Neural crest cell (in vitro differentiated cells): ENCODE measurements around the gene MAGI2. TPM values are rescaled to one million over a fixed set of nuclear protein-coding genes. Genes with fewer than 3 reads are reported as not detected.

ENCODE experiments used
- DNase-seq: peaks from one replicate; pipeline ENCODE4 v3.0.0; 2021; ENCODE audit warnings: low read depth, mixed read lengths, low spot score
- H3K27ac Mint-ChIP-seq: one replicate; pipeline ENCODE4 v1.8.0; 2021; ENCODE audit warnings: mild to moderate bottlenecking, mixed read lengths; ENCODE audit not compliant: unreplicated experiment
- H3K27me3 Mint-ChIP-seq: 2 replicates; pipeline ENCODE4 v1.8.0; 2021; ENCODE audit warnings: low read depth, mild to moderate bottlenecking, mixed read lengths
- H3K36me3 Mint-ChIP-seq: 2 replicates; pipeline ENCODE4 v1.8.0; 2021; ENCODE audit warnings: low read depth, mild to moderate bottlenecking, mixed read lengths
- H3K4me1 Mint-ChIP-seq: 2 replicates; pipeline ENCODE4 v1.8.0; 2021; ENCODE audit warnings: mixed read lengths
- H3K4me3 Mint-ChIP-seq: one replicate; pipeline ENCODE4 v1.8.0; 2021; ENCODE audit warnings: mild to moderate bottlenecking, mixed read lengths
- H3K9me3 Mint-ChIP-seq: 2 replicates; pipeline ENCODE4 v1.8.0; 2021; ENCODE audit warnings: mixed read lengths
- total RNA-seq: library from RNA; stranded (reverse); gene quantifications from 2 replicates; pipeline ENCODE4 v1.2.1, GENCODE V29; 2021
- TF ChIP-seq, protein P1 (sequence below): fragments of 200-600 bp; sonication (generic); conservative IDR thresholded peaks from 2 replicates; pipeline ENCODE4 v1.5.0; 2021; ENCODE audit warnings: antibody characterized with exemption, mild to moderate bottlenecking

Gene MAGI2
- total RNA-seq, 1 donor from 2014 or later = 10.0 TPM

DNA sequence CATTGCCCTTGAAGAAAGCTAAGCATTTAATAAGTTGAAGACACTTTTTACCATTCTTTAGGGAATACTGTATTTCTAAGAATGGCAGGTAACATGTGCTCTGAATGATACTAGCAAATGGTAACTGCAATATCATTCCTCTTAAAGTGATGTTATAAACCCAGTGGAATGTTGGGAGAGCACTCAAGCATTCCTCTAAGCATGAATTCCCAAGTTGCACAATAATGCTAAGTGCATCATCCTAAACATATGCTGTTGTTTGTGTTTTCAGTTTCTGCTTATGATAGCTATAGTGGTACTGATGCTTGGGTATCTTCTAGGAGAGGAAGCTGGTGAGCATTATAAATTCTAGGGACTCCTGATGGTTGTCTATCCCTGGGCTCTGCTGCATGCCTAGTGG, 980.9 kb downstream of the MAGI2 start:
- no peak for DNase-seq
- Mint-ChIP-seq H3K4me1 (no peaks in the 10 kb centered on the region), H3K27me3 (no peaks in the 10 kb centered on the region), H3K27ac (no peak overlapping the region), H3K36me3 (no peaks in the 10 kb centered on the region), H3K4me3 (no peak overlapping the region), H3K9me3 (no peaks in the 10 kb centered on the region)
- TF ChIP-seq, protein P1, sequence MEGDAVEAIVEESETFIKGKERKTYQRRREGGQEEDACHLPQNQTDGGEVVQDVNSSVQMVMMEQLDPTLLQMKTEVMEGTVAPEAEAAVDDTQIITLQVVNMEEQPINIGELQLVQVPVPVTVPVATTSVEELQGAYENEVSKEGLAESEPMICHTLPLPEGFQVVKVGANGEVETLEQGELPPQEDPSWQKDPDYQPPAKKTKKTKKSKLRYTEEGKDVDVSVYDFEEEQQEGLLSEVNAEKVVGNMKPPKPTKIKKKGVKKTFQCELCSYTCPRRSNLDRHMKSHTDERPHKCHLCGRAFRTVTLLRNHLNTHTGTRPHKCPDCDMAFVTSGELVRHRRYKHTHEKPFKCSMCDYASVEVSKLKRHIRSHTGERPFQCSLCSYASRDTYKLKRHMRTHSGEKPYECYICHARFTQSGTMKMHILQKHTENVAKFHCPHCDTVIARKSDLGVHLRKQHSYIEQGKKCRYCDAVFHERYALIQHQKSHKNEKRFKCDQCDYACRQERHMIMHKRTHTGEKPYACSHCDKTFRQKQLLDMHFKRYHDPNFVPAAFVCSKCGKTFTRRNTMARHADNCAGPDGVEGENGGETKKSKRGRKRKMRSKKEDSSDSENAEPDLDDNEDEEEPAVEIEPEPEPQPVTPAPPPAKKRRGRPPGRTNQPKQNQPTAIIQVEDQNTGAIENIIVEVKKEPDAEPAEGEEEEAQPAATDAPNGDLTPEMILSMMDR = no peak

DNA sequence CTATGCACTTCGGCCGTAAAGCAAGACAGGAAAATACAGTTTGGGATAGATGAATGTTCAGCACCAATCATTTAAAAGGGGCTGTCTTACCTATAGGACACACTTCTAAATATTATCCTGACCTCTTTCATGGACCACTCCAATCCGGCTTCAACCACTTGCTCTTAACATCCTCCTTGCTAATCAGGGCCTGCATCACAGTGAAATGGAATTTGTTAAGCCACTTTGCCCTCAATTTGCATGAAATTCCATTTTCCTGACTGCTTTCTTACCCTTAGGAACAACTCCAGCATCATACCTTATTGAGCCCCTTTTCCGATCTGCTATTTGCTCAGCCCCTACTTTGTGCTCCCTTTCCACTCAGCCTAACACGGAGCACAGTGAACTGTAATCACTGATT, 987.6 kb downstream of the MAGI2 start:
- no peaks in the 10 kb centered on the region for H3K4me1 Mint-ChIP-seq
- H3K36me3 Mint-ChIP-seq = no peaks in the 10 kb centered on the region
- H3K27me3 Mint-ChIP-seq = no peaks in the 10 kb centered on the region
- TF ChIP-seq, protein P1 = no peak
- no peak overlapping the region for H3K27ac Mint-ChIP-seq
- H3K9me3 Mint-ChIP-seq = no peaks in the 10 kb centered on the region
- DNase-seq = no peak
- no peak overlapping the region for H3K4me3 Mint-ChIP-seq

DNA sequence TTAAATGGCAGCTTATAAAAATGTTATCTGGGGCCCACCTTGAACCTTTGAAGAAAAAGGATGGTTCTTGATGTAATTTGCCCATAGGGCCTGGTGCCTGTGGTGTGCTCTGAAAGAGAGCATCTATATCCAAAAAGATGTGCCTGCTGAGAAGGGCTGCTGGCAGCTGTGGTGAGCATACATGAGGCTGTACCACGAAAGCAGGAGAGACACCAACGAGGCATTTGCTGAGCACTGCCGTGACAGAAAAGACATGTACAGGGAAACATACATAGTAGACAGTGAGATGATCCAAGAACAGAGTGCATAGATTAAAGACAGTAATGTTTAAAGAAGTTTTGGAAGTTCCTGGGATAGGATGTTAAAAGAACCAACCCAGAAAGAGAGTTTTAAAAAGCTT, 990.4 kb downstream of the MAGI2 start:
- Mint-ChIP-seq H3K4me1 (no peaks in the 10 kb centered on the region), H3K36me3 (no peaks in the 10 kb centered on the region), H3K9me3 (no peaks in the 10 kb centered on the region), H3K27me3 (no peaks in the 10 kb centered on the region), H3K27ac (no peak overlapping the region), H3K4me3 (no peak overlapping the region)
- TF ChIP-seq, protein P1 = no peak
- DNase-seq = no peak

DNA sequence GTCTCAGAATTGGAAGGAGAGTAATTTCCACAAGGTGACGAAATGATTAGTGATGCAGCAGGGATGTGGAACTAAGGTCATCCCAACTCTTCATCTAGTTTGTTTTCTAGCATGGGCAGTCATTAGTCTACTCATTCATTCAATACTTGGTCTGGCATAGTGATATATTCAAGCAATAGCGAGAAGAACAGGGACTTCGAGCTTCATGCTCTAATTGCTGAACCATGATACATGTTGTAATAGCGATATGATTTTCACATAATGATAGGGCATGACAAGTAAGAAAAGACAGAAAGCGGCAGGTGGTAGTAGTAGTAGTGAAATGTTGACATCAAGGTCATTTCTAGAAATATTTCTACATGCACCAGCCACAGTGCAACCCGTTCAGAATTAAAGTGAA, 1002.8 kb downstream of the MAGI2 start:
- no peaks in the 10 kb centered on the region for H3K27me3 Mint-ChIP-seq
- H3K4me1 Mint-ChIP-seq = no peaks in the 10 kb centered on the region
- no peak overlapping the region for H3K27ac Mint-ChIP-seq
- DNase-seq = no peak
- no peaks in the 10 kb centered on the region for H3K36me3 Mint-ChIP-seq
- no peaks in the 10 kb centered on the region for H3K9me3 Mint-ChIP-seq
- TF ChIP-seq, protein P1 = no peak
- H3K4me3 Mint-ChIP-seq = no peak overlapping the region

DNA sequence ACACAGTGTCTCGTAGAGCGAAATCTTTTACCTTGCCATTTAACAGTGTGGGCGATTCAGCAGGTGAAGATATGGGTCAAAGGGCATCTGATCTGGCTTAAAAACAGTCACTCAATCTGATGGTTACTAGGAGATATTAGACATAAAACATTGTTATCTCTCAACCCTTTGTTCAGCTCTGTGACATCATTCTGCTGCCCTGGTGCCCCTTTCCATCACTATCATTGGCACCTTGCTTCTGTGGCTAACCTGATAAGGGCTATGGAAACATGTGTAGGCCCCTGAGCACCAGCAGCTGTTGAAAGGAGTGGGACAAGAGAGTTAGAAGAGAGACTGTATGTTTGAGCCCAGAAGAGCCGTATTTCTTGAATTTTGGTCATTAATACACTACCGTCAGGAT, 1004.6 kb downstream of the MAGI2 start:
- H3K36me3 Mint-ChIP-seq = no peaks in the 10 kb centered on the region
- no peaks in the 10 kb centered on the region for H3K9me3 Mint-ChIP-seq
- no peak for DNase-seq
- TF ChIP-seq, protein P1 = no peak
- H3K27me3 Mint-ChIP-seq = no peaks in the 10 kb centered on the region
- no peak overlapping the region for H3K27ac Mint-ChIP-seq
- H3K4me3 Mint-ChIP-seq = no peak overlapping the region
- H3K4me1 Mint-ChIP-seq = no peaks in the 10 kb centered on the region

DNA sequence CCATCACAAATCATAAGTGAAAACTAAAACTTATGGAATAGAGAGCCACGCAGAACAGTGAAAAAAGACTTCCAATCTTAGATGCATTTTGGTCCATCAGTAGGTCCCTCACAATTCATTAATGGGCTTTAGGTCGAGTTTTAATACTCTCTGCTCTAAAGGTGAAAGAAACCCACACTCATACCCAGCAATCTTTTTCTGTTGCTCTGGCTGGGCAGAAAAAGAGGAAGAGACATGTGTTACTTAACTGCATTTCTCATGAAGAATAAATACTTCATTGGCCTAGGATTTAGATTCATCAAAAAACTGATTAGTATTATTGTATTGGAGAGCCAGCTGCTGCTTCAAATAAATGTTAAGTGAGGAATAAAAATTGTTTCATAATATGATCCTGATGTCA, 1009.2 kb downstream of the MAGI2 start:
- Mint-ChIP-seq H3K27me3 (no peaks in the 10 kb centered on the region), H3K36me3 (no peaks in the 10 kb centered on the region), H3K4me3 (no peak overlapping the region), H3K4me1 (no peaks in the 10 kb centered on the region), H3K27ac (no peak overlapping the region), H3K9me3 (no peaks in the 10 kb centered on the region)
- no peak for DNase-seq
- TF ChIP-seq, protein P1 = no peak
